Measurements from ENCODE around the gene NPC1L1. TPM values are rescaled to one million over a fixed set of nuclear protein-coding genes. Genes with fewer than 3 reads are reported as not detected.

NPC1L1 gene, protein sequence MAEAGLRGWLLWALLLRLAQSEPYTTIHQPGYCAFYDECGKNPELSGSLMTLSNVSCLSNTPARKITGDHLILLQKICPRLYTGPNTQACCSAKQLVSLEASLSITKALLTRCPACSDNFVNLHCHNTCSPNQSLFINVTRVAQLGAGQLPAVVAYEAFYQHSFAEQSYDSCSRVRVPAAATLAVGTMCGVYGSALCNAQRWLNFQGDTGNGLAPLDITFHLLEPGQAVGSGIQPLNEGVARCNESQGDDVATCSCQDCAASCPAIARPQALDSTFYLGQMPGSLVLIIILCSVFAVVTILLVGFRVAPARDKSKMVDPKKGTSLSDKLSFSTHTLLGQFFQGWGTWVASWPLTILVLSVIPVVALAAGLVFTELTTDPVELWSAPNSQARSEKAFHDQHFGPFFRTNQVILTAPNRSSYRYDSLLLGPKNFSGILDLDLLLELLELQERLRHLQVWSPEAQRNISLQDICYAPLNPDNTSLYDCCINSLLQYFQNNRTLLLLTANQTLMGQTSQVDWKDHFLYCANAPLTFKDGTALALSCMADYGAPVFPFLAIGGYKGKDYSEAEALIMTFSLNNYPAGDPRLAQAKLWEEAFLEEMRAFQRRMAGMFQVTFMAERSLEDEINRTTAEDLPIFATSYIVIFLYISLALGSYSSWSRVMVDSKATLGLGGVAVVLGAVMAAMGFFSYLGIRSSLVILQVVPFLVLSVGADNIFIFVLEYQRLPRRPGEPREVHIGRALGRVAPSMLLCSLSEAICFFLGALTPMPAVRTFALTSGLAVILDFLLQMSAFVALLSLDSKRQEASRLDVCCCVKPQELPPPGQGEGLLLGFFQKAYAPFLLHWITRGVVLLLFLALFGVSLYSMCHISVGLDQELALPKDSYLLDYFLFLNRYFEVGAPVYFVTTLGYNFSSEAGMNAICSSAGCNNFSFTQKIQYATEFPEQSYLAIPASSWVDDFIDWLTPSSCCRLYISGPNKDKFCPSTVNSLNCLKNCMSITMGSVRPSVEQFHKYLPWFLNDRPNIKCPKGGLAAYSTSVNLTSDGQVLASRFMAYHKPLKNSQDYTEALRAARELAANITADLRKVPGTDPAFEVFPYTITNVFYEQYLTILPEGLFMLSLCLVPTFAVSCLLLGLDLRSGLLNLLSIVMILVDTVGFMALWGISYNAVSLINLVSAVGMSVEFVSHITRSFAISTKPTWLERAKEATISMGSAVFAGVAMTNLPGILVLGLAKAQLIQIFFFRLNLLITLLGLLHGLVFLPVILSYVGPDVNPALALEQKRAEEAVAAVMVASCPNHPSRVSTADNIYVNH (N-terminal part only)
- total RNA-seq, result 1 to 10 TPM in 1 of 4 donors, under 1 TPM in 2, not detected in 1; 0.17 to 3.2 (median 0.22) TPM

DNA sequence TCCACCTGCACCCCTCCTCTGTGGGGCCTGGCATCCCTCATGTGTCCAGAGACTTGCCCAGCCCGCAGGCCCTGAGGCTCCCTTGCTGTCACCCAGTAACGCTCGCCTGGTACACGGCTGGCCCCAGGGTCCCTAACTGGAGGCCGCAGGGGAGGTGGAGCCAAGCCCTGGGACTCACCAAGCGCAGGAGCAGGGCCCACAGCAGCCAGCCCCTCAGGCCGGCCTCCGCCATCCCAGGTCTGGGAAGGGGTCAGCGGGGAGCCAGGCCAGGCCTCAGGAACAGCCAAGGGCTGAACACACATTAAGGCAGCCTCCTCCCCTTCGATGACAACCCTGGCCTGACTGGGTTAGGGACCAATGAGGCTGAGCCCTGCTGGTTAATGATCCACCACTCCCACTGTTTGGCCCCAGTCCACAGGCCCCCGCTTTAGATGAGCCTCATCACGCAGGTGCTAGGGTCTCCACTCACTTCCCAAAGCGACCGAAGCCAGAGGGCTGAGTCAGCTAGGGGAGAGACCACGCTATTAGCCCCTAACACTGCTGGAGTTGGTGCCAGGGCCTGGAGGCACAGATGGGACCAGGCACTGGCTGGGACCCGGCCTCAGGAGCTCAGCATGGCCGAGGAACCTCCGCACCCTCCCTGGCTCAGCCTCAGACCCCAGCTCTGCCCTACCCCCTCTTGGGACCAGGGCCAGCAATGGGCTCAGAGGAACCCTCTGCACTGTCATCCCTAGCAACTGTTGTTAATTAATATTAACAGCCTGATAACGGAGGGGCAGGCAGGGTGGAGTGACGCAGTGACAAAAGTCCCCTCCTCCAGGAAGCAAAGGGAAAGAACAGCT is at the start of gene NPC1L1:
Gene NPC1L1 (minus strand): TSS at position 303 of the 842 bp plus-strand sequence. CDS start 71 bp downstream, at position 232.
- no peak for TF ChIP-seq CTCF (IDR thresholded peaks at IDR 0.05; ENCODE audit: low read depth)

DNA sequence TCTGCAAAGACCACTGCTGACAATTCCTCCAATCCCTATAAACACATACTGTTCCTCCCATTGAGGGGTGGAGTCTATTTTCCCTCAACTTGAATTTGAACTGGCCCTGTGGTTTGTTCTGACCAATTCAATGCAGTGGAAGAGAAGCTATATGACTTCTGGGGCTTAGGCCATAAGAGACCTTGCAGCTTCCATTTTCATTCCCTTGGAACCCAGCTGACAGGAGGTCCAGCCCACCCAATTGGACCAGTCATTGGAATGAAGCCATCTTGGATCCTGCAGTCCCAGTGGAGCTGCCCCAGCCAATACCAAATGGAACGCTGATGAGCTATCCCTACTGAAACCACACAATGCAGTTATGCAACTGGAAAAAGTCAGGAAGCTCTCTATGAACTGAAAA is 49.8 kb upstream of the NPC1L1 start:
- no peak for TF ChIP-seq CTCF (IDR thresholded peaks at IDR 0.05; ENCODE audit: low read depth)

DNA sequence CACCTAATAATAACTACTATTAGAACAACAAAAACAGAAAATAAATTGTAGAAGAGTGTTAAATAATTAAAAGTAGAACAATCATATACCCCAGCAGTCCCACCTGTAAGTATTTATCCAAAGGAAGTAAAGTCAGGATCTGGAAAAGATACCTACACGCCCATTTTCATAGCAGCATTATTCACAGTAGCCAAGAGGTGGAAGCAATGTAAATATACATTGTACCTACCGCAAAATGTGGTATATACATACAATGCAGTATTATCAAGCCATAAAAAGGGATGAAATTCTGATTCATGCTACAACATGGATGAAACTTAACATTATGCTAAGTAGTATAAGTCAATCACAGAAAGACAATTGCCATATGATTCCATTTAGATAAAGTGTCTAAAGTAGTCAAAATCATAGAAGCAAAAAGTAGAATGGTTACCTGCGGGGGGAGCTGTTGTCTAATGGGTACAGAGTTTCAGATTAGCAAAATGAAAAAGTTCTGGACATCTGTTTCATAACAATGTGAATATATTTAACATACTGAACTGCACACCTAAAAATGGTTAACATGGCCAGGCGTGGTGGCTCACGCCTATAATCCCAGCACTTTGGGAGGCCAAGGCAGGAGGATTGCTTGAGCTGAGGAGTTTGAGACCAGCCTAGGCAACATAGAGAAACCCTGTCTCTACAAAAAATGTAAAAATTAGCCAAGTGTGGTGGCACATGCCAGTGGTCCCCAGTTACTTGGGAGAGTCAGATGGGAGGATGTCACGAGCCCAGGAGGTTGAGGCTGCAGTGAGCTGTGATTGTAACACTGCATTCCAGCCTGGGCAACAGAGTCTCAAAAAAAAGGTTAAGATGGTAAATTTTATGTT is 46.9 kb upstream of the NPC1L1 start:
- no peak for TF ChIP-seq CTCF (IDR thresholded peaks at IDR 0.05; ENCODE audit: low read depth)

DNA sequence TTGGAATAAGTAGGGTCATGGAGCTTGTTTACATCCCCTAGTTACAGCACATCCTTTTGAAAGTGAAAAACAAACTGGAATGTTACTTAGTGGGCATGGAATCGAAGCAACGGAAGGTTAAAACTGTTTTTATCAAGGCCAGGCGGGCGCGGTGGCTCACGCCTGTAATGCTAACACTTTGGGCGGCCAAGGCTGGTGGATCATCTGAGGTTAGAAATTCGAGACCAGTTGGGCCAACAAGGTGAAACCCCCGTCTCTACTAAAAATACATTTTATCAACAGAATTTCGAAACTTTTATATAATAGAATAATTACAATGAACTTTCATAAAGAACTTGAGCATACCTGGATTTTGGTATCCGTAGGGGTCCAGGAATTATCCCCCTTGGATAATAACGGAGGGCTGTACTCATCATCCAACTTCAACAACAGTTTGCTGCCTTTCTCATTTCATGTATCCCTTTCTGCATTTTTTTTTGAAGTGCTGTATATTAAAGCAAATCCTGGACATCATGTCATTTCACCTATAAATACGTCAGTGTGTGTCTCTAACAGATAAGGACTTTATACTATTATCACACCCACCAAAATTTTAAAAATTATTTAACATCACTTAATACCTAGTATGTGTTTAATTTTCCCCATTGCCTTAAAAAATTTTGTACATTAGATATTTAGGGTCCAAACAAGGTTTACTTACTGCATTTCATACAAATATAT is 42.2 kb upstream of the NPC1L1 start:
- TF ChIP-seq CTCF (IDR thresholded peaks at IDR 0.05; ENCODE audit: low read depth), result no peak

- TF ChIP-seq CTCF (IDR thresholded peaks at IDR 0.05; ENCODE audit: low read depth), result no peak
Observed at GRCh38 chr7:44581879-44582603, 40.9 kb upstream of the NPC1L1 start, which contains the start of gene TMED4. TMED4 (minus strand) TSS chr7:44582231; CDS start chr7:44582206, 25 bp downstream.
